Keratinocyte (primary cell): ENCODE results near the gene GBA3. TPM values are rescaled to one million over a fixed set of nuclear protein-coding genes. Genes with fewer than 3 reads are reported as not detected.

Experiments used
- DNase-seq: peaks from one replicate; pipeline ENCODE4 v3.0.0-alpha.2; 2011; ENCODE audit warnings: low read depth, missing footprints, low spot score
- FAIRE-seq: peaks from 2 replicates; lab custom pipeline; 2011; peaks lifted over from hg19 to GRCh38; lab: Jason Lieb, UNC
- H2AFZ ChIP-seq: 2 replicates; pipeline ENCODE4 v1.6.0; 2012; ENCODE audit warnings: low read length, control low read depth, inconsistent platforms; ENCODE audit not compliant: control insufficient read depth
- H3K27ac ChIP-seq: 2 replicates; pipeline ENCODE4 v1.5.1; 2011; ENCODE audit warnings: low read length; ENCODE audit not compliant: control insufficient read depth, insufficient read depth
- H3K27me3 ChIP-seq: 3 replicates; pipeline ENCODE4 v1.6.0; 2011; ENCODE audit warnings: low read length; ENCODE audit not compliant: control insufficient read depth, insufficient read depth; ENCODE audit errors: extremely low read depth
- H3K36me3 ChIP-seq, 2 experiments: 2 replicates in 1 of 2; 3 replicates in 1 of 2; pipeline ENCODE4 v1.5.1; 2011; ENCODE audit warnings: low read length in 2 of 2, mild to moderate bottlenecking in 1 of 2; ENCODE audit not compliant: control insufficient read depth in 2 of 2, insufficient read depth in 2 of 2; ENCODE audit errors: extremely low read depth in 1 of 2
- H3K4me1 ChIP-seq: 3 replicates; pipeline ENCODE4 v1.5.1; 2011; ENCODE audit warnings: low read length; ENCODE audit not compliant: control insufficient read depth, insufficient read depth; ENCODE audit errors: extremely low read depth
- H3K4me2 ChIP-seq: 3 replicates; pipeline ENCODE4 v1.6.0; 2011; ENCODE audit warnings: low read depth, low read length; ENCODE audit not compliant: control insufficient read depth, insufficient read depth; ENCODE audit errors: extremely low read depth
- H3K4me3 ChIP-seq, 3 experiments: fragments of 200-600 bp in 1 of 3; sonication (generic) in 1 of 3; 2 replicates in 2 of 3; 3 replicates in 1 of 3; pipeline ENCODE4 v1.5.1; 2011 to 2016; ENCODE audit warnings: low read length in 3 of 3, mild to moderate bottlenecking in 3 of 3, control low read depth in 2 of 3, inconsistent platforms in 1 of 3, low read depth in 1 of 3, mixed read lengths in 1 of 3, mixed run types in 1 of 3, moderate library complexity in 1 of 3; ENCODE audit not compliant: control insufficient read depth in 2 of 3, insufficient read depth in 2 of 3; ENCODE audit errors: extremely low read depth in 1 of 3
- H3K79me2 ChIP-seq: 2 replicates; pipeline ENCODE4 v1.6.0; 2012; ENCODE audit warnings: low read length; ENCODE audit not compliant: control insufficient read depth, insufficient read depth
- H3K9ac ChIP-seq: 3 replicates; pipeline ENCODE4 v1.6.0; 2011; ENCODE audit warnings: low read length; ENCODE audit not compliant: control insufficient read depth, insufficient read depth; ENCODE audit errors: extremely low read depth
- H3K9me1 ChIP-seq: 3 replicates; pipeline ENCODE4 v1.6.0; 2011; ENCODE audit warnings: low read length; ENCODE audit not compliant: control insufficient read depth, insufficient read depth; ENCODE audit errors: extremely low read depth
- H3K9me3 ChIP-seq: 2 replicates; pipeline ENCODE4 v1.5.1; 2012; ENCODE audit warnings: low read depth, low read length; ENCODE audit not compliant: control insufficient read depth
- H4K20me1 ChIP-seq: 3 replicates; pipeline ENCODE4 v1.6.0; 2011; ENCODE audit warnings: low read length; ENCODE audit not compliant: control insufficient read depth, insufficient read depth; ENCODE audit errors: extremely low read depth
- CTCF ChIP-seq, 3 experiments: IDR thresholded peaks in 1 of 3; conservative IDR thresholded peaks in 1 of 3; optimal IDR thresholded peaks in 1 of 3; 2 replicates in 2 of 3; 3 replicates in 1 of 3; pipeline versions ENCODE3 to v1.5.1; 2011; ENCODE audit warnings: low read length in 3 of 3, mild to moderate bottlenecking in 3 of 3, moderate library complexity in 2 of 3, control low read depth in 1 of 3, inconsistent platforms in 1 of 3; ENCODE audit not compliant: insufficient read depth in 2 of 3; ENCODE audit errors: extremely low read depth in 1 of 3
- EZH2 ChIP-seq: IDR thresholded peaks from one replicate; pipeline ENCODE4 v1.6.1; 2012; ENCODE audit warnings: inconsistent platforms, mild to moderate bottlenecking, low read length, moderate library complexity
- dilution Hi-C: fragments of 300-500 bp; cut with MboI; formaldehyde crosslinking; loops from one replicate; pipeline ENCODE4 v1.7.0; 2020; ENCODE audit warnings: low sequenced_read_pairs; ENCODE audit not compliant: extremely low pct_ligation_motif_present
- polyA plus RNA-seq, 5 experiments: library from polyadenylated mRNA; depleted of rRNA in 3 of 5; stranded (reverse) in 3 of 5; stranded (forward) in 1 of 5; unstranded in 1 of 5; fragments of >200 nt; gene quantifications; 1 replicate in 1 of 5; 2 replicates in 3 of 5; 3 replicates in 1 of 5; pipeline versions ENCODE4 v1.2.1 to v1.2.3, GENCODE V29; 2011 to 2012; ENCODE audit warnings: missing spikeins in 2 of 5, low read depth in 1 of 5, low replicate concordance in 1 of 5

GBA3 gene
- polyA plus RNA-seq, 1 donor (not counting 4 experiments of a cell fraction or from before 2014, with no cell fraction given), result not detected

DNA sequence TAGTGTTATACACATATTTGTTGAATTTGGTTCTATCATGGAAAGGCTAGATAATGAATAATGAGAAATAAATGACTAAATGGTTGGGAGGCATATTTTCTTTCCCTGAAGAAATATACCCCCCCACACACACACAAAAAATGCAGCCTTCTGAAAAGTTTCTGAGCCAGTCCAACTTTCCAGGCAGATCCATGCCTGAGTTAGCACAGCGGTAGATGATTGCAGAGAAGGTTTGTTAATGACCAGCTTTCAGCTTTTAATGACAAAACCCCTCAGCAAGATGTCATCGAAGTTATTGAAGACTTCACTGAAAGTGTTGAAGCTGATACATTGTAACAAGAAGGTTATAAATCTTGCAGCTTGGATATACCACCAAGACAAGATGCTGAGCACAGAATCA, 61.4 kb downstream of the GBA3 start:
- no peaks in the 10 kb centered on the region for H3K9me1 ChIP-seq
- no peak overlapping the region for H3K9ac ChIP-seq
- FAIRE-seq (no peak), DNase-seq (no peak)
- dilution Hi-C loops, result no loop called here
- H2AFZ ChIP-seq, result no peak overlapping the region
- H3K36me3 ChIP-seq, result no peaks in the 10 kb centered on the region
- H4K20me1 ChIP-seq, result no peaks in the 10 kb centered on the region
- no peak overlapping the region for H3K4me3 ChIP-seq
- H3K79me2 ChIP-seq, result no peaks in the 10 kb centered on the region
- no peaks in the 10 kb centered on the region for H3K9me3 ChIP-seq
- H3K27me3 ChIP-seq, result no peaks in the 10 kb centered on the region
- TF ChIP-seq EZH2 (no peak), CTCF (optimal IDR thresholded peaks at IDR 0.05 in 1 of 3, IDR thresholded peaks at IDR 0.05 in 1 of 3, conservative IDR thresholded peaks at IDR 0.05 in 1 of 3; ENCODE audit: extremely low read depth in 1 of 3, insufficient read depth in 2 of 3, low read length in 3 of 3) (no peak)
- H3K4me1 ChIP-seq, result no peaks in the 10 kb centered on the region
- H3K27ac ChIP-seq, result no peak overlapping the region
- no peak overlapping the region for H3K4me2 ChIP-seq

- no peaks in the 10 kb centered on the region for H3K79me2 ChIP-seq
- H3K36me3 ChIP-seq, result no peaks in the 10 kb centered on the region
- no peak overlapping the region for H3K27ac ChIP-seq
- FAIRE-seq, result no peak
- dilution Hi-C loops, result no loop called here
- no peak overlapping the region for H3K4me2 ChIP-seq
- no peaks in the 10 kb centered on the region for H3K9me3 ChIP-seq
- no peak for DNase-seq
- no peak overlapping the region for H3K4me3 ChIP-seq
- H2AFZ ChIP-seq, result no peak overlapping the region
- no peaks in the 10 kb centered on the region for H3K9me1 ChIP-seq
- no peaks in the 10 kb centered on the region for H3K27me3 ChIP-seq
- H3K9ac ChIP-seq, result no peak overlapping the region
- no peaks in the 10 kb centered on the region for H3K4me1 ChIP-seq
- TF ChIP-seq CTCF (optimal IDR thresholded peaks at IDR 0.05 in 1 of 3, IDR thresholded peaks at IDR 0.05 in 1 of 3, conservative IDR thresholded peaks at IDR 0.05 in 1 of 3; ENCODE audit: extremely low read depth in 1 of 3, insufficient read depth in 2 of 3, low read length in 3 of 3) (no peak), EZH2 (no peak)
- no peaks in the 10 kb centered on the region for H4K20me1 ChIP-seq
These were observed 69.8 kb downstream of the GBA3 start for GRCh38 chr4:22762548-22762947.
